Lower leg skin (tissue), 4 donors: Measurements from ENCODE around the gene UBFD1. TPM values are rescaled to one million over a fixed set of nuclear protein-coding genes. Genes with fewer than 3 reads are reported as not detected.

Source experiments
- DNase-seq, 2 donors: peaks; one replicate each; pipeline ENCODE4 v3.0.0-alpha.2; 2019; ENCODE audit warnings: low spot score in 2 of 2
- H3K4me3 ChIP-seq: fragments of 200-600 bp; sonication (generic); 2 replicates; pipeline ENCODE4 v1.5.1; 2017; ENCODE audit warnings: mild to moderate bottlenecking, low read depth; ENCODE audit not compliant: poor library complexity, severe bottlenecking
- POLR2A ChIP-seq, 2 donors: fragments of 450-650 bp; IDR thresholded peaks; one replicate each; pipeline ENCODE4 v1.6.1; 2016 to 2017; ENCODE audit warnings: antibody characterized with exemption in 2 of 2, mild to moderate bottlenecking in 1 of 2, moderate library complexity in 1 of 2
- WGBS, 2 donors: methylation state at CpG; one replicate each; pipeline ENCODE4 v1.1.5; 2018; 5-methylcytosine and 5-hydroxymethylcytosine counted together
- intact Hi-C: fragments of 100-400 bp; cut with DNase I; formaldehyde crosslinking; loops from one replicate; pipeline ENCODE4 v1.15.0; 2023; ENCODE audit warnings: low total_unique reads
- total RNA-seq, 4 donors: library from RNA; depleted of rRNA; stranded (reverse); fragments of >200 nt; gene quantifications; one replicate each; pipeline ENCODE4 v1.1.0, GENCODE V29; 2016
- TF ChIP-seq, protein P1 (sequence below), 3 donors: fragments of 450-650 bp; IDR thresholded peaks; one replicate each; pipeline ENCODE4 v1.5.1; 2016; ENCODE audit warnings: antibody characterized with exemption in 3 of 3, mild to moderate bottlenecking in 3 of 3, moderate library complexity in 2 of 3

The UBFD1 gene
- total RNA-seq, 4 donors from 2014 or later, result 32.5 to 61.3 (median 42.7) TPM

- WGBS, 2 donors, result 86 to 98% methylated on average over 3 of the region's 3 CpGs
- intact Hi-C loops, result no loop called here
- DNase-seq, result no peak
- H3K4me3 ChIP-seq, result no peak overlapping the region
- no peak for TF ChIP-seq POLR2A (IDR thresholded peaks at IDR 0.05)
- TF ChIP-seq, protein P1, sequence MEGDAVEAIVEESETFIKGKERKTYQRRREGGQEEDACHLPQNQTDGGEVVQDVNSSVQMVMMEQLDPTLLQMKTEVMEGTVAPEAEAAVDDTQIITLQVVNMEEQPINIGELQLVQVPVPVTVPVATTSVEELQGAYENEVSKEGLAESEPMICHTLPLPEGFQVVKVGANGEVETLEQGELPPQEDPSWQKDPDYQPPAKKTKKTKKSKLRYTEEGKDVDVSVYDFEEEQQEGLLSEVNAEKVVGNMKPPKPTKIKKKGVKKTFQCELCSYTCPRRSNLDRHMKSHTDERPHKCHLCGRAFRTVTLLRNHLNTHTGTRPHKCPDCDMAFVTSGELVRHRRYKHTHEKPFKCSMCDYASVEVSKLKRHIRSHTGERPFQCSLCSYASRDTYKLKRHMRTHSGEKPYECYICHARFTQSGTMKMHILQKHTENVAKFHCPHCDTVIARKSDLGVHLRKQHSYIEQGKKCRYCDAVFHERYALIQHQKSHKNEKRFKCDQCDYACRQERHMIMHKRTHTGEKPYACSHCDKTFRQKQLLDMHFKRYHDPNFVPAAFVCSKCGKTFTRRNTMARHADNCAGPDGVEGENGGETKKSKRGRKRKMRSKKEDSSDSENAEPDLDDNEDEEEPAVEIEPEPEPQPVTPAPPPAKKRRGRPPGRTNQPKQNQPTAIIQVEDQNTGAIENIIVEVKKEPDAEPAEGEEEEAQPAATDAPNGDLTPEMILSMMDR (IDR thresholded peaks at IDR 0.05), result no peak
Measured at GRCh38 chr16:23524886-23525285, 32.6 kb upstream of the UBFD1 start.

DNA sequence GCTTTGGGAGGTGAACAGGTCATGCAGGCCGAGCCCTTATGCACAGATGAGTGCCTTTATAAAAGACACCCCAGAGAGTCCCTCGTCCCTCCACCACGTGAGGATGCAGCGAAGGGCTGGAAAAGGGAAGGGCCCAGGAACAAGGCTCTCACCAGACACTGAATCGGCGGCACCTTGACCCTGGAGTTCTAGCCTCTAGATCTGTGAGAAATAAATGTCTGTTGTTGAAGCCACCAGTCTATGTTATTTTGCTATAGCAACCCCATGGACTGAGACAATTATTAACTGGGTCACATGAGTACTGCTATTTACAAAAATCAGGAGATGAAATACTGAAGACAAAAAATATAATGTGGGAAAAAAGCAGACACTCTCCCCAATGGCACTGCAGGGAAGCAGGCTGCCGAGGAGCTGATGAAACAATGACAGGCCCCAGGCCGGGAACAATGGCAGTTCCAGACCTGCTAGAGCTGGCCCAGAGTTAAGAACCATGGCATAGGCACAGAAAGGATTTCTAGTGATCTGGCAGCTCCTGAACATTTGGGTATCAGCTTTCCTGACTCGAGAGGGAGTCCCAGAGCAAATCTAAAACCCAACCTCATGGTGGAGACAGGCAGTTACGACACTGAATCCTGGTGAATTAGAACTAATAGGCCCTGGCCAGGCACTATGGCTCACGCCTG lies 29.4 kb upstream of the UBFD1 start:
- no peak for DNase-seq
- TF ChIP-seq POLR2A (IDR thresholded peaks at IDR 0.05), result no peak
- TF ChIP-seq, protein P1 (IDR thresholded peaks at IDR 0.05), result no peak
- intact Hi-C loops, result no loop called here
- WGBS, 2 donors, result 85 to 87% methylated on average over 11 of the region's 11 CpGs
- H3K4me3 ChIP-seq, result no peak overlapping the region

DNA sequence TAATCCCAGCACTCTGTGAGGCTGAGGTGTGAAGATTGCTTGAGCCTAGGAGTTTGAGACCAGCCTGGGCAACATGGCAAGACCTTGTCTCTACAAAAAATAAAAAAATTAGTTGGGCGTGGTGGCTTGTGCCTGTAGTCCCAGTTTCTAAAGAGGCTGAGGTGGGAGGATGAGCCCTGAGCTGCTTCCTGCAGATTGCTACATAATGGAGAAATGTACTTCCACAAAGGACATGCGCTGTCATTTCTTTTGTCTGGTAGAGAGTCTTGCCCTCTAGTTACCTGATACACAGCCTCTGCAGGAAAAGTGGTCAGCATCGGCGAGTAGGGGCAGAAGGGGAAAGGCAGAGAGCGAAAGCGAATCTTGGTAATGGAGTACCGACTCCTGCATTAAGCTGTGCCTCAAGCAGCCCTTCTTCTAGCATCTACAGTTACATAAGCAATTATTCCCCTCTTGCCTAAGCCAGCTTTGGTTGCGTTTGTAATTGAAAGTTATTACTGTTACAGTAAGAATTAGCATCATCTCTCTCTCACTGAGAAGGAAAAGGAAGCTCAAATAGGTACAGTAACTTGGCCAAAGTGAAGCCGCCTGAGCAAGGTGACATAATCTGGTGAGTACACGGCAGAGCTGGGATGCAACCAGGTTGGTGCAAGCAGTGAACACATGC lies 28.8 kb upstream of the UBFD1 start:
- TF ChIP-seq, protein P1 (IDR thresholded peaks at IDR 0.05), result no peak
- TF ChIP-seq POLR2A (IDR thresholded peaks at IDR 0.05), result no peak
- intact Hi-C loops, result no loop called here
- no peak overlapping the region for H3K4me3 ChIP-seq
- WGBS, 2 donors, result 92 to 93% methylated on average over 10 of the region's 10 CpGs
- no peak for DNase-seq

DNA sequence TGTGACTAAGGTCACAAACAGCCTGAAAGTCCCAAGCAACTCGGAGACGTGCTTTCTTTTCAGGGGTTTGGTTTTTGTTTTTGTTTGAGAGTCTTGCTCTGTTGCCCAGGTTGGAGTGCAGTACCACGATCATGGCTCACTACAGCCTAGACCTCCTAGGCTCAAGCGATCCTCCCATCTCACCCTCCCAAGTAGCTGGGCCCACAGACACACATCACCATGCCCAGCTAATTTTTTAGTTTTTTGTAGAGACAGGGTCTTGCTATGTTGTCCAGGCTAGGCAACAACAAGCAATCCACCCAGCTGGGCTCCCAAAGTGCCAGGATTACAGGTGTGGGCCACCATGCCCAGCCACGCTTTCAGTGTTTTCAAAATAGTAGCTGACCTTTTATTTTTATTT lies 27.5 kb upstream of the UBFD1 start:
- no peak for DNase-seq
- H3K4me3 ChIP-seq, result no peak overlapping the region
- TF ChIP-seq, protein P1 (IDR thresholded peaks at IDR 0.05), result no peak
- no peak for TF ChIP-seq POLR2A (IDR thresholded peaks at IDR 0.05)
- 92 to 95% methylated on average over 5 of the region's 5 CpGs for WGBS, 2 donors
- intact Hi-C loops, result no loop called here

DNA sequence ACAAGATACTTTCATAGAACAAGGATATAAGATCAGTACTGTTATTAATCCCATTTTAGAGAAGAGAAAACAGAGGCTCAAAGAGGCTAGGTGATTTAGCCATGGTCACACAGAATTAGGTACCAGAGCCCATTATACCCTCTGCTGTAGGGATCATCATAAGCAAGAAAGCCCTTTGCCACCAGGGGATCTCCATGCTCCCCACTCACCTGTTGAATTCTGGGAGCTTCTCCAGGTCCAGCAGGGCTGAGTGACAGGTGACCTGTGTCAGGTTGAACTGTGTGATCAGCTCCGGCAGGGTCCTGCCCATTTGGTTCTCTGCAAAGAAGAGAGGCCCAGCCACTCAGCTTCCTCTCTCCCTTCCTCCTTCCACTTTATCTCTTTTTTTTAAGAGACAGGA lies 25.1 kb upstream of the UBFD1 start:
- 93 to 100% methylated on average over 1 of the region's 1 CpG for WGBS, 2 donors
- TF ChIP-seq POLR2A (IDR thresholded peaks at IDR 0.05), result no peak
- TF ChIP-seq, protein P1 (IDR thresholded peaks at IDR 0.05), result no peak
- intact Hi-C loops, result no loop called here

More for the DNA sequence above, 25.1 kb upstream of the UBFD1 start:
- H3K4me3 ChIP-seq, result no peak overlapping the region
- no peak for DNase-seq
